Ectodermal cell (in vitro differentiated cells): Measurements from ENCODE around the gene SUGP2.
A peak's percentile ranks its signal among the peaks of the same experiment; 100 is the strongest.

ENCODE experiments used
- H3K27ac ChIP-seq: 2 replicates; pipeline ENCODE4 v1.7.0; 2013; ENCODE audit warnings: mild to moderate bottlenecking, low read depth, low read length; ENCODE audit not compliant: insufficient read depth, poor library complexity, severe bottlenecking
- H3K27me3 ChIP-seq: 2 replicates; pipeline ENCODE4 v1.7.0; 2013; ENCODE audit warnings: mild to moderate bottlenecking, low read length; ENCODE audit not compliant: insufficient read depth, control insufficient read depth, poor library complexity, severe bottlenecking
- H3K36me3 ChIP-seq: one replicate; pipeline ENCODE4 v1.7.0; 2013; ENCODE audit warnings: low read length; ENCODE audit not compliant: control insufficient read depth, insufficient read depth
- H3K4me1 ChIP-seq: one replicate; pipeline ENCODE4 v1.7.0; 2013; ENCODE audit warnings: low read length; ENCODE audit not compliant: control insufficient read depth, insufficient read depth
- H3K4me3 ChIP-seq: 2 replicates; pipeline ENCODE4 v1.7.0; 2013; ENCODE audit warnings: low read depth, low read length, control low read depth; ENCODE audit not compliant: insufficient read depth
- H3K9me3 ChIP-seq: 2 replicates; pipeline ENCODE4 v1.7.0; 2013; ENCODE audit warnings: mild to moderate bottlenecking, low read length, moderate library complexity; ENCODE audit not compliant: control insufficient read depth
- WGBS, 2 experiments: methylation state at CpG; one replicate each; pipeline ENCODE4 v1.1.7; 2013; ENCODE audit warnings: missing lambda C conversion rate in 2 of 2; 5-methylcytosine and 5-hydroxymethylcytosine counted together

Gene SUGP2

GRCh38 chr19:19068659-19069654 lies 35.6 kb upstream of the SUGP2 start:
- Histone ChIP-seq H3K27ac (no peak overlapping the region), H3K36me3 (no peaks in the 10 kb centered on the region), H3K9me3 (no peaks in the 10 kb centered on the region), H3K27me3 (peaks cover 37% of the 10 kb centered on the region), H3K4me1 (peaks cover 5% of the 10 kb centered on the region), H3K4me3 (no peak overlapping the region)
- whole genome bisulfite sequencing, 2 experiments: 84 to 86% methylated on average over 10 of the region's 11 CpGs

GRCh38 chr19:19067276-19068072 lies 34.2 kb upstream of the SUGP2 start:
- Histone ChIP-seq H3K9me3 (no peaks in the 10 kb centered on the region), H3K27ac (no peak overlapping the region), H3K4me1 (peaks cover 5% of the 10 kb centered on the region), H3K36me3 (no peaks in the 10 kb centered on the region), H3K4me3 (no peak overlapping the region), H3K27me3 (peaks cover 38% of the 10 kb centered on the region)
- WGBS, 2 experiments: 92 to 95% methylated on average over 11 of the region's 11 CpGs

- Histone ChIP-seq H3K27me3 (peaks cover 38% of the 10 kb centered on the region), H3K4me3 (no peak overlapping the region), H3K36me3 (no peaks in the 10 kb centered on the region), H3K9me3 (no peaks in the 10 kb centered on the region), H3K4me1 (peaks cover 5% of the 10 kb centered on the region), H3K27ac (no peak overlapping the region)
- 24 to 25% methylated on average over 25 of the region's 25 CpGs for WGBS, 2 experiments
Measured at GRCh38 chr19:19064811-19065745, 31.8 kb upstream of the SUGP2 start.

GRCh38 chr19:19064098-19064722 lies 30.9 kb upstream of the SUGP2 start:
- Histone ChIP-seq H3K27me3 (peaks cover 38% of the 10 kb centered on the region), H3K9me3 (no peaks in the 10 kb centered on the region), H3K4me1 (peaks cover 5% of the 10 kb centered on the region), H3K4me3 (peak overlapping the region; percentile 54), H3K36me3 (no peaks in the 10 kb centered on the region), H3K27ac (no peak overlapping the region)
- 11 to 12% methylated on average over 25 to 29 of the region's 29 CpGs for WGBS, 2 experiments

GRCh38 chr19:19063183-19064097 lies 30.1 kb upstream of the SUGP2 start, which contains the start of gene SLC25A42:
Gene SLC25A42, plus strand, starts transcription at chr19:19063994. Its CDS starts 32,131 bp downstream, at chr19:19096125.
- WGBS, 2 experiments: 4 to 5% methylated on average over 77 of the region's 77 CpGs
- Histone ChIP-seq H3K27ac (no peak within 1 kb of the TSS), H3K36me3 (no peaks in the 10 kb centered on the region), H3K9me3 (no peaks in the 10 kb centered on the region), H3K27me3 (peaks cover 38% of the 10 kb centered on the region), H3K4me1 (peaks cover 5% of the 10 kb centered on the region), H3K4me3 (peak within 1 kb of the TSS; percentile 54)

GRCh38 chr19:19062454-19063182 lies 29.3 kb upstream of the SUGP2 start:
- Histone ChIP-seq H3K36me3 (no peaks in the 10 kb centered on the region), H3K27ac (no peak overlapping the region), H3K9me3 (no peaks in the 10 kb centered on the region), H3K4me1 (peaks cover 5% of the 10 kb centered on the region), H3K4me3 (peak overlapping the region; percentile 54), H3K27me3 (peaks cover 37% of the 10 kb centered on the region)
- WGBS, 2 experiments: 87 to 92% methylated on average over 4 of the region's 4 CpGs

- Histone ChIP-seq H3K27me3 (peaks cover 26% of the 10 kb centered on the region), H3K27ac (no peak overlapping the region), H3K9me3 (no peaks in the 10 kb centered on the region), H3K4me3 (no peak overlapping the region), H3K36me3 (no peaks in the 10 kb centered on the region), H3K4me1 (peaks cover 5% of the 10 kb centered on the region)
- 97 to 98% methylated on average over 8 of the region's 8 CpGs for WGBS, 2 experiments
Measured at GRCh38 chr19:19061506-19061905, 28.2 kb upstream of the SUGP2 start.

- Histone ChIP-seq H3K36me3 (peaks cover 11% of the 10 kb centered on the region), H3K9me3 (no peaks in the 10 kb centered on the region), H3K4me1 (peaks cover 5% of the 10 kb centered on the region), H3K27ac (no peak overlapping the region), H3K4me3 (no peak overlapping the region), H3K27me3 (peaks cover 12% of the 10 kb centered on the region)
- 91 to 93% methylated on average over 12 of the region's 12 CpGs for WGBS, 2 experiments
Measured at GRCh38 chr19:19059837-19060611, 26.7 kb upstream of the SUGP2 start.
